Measurements from ENCODE around the gene AFMID. TPM values are rescaled to one million over a fixed set of nuclear protein-coding genes. Genes with fewer than 3 reads are reported as not detected.

Gene AFMID
- total and polyA plus RNA-seq, 9 of the 15 experiments (the other 6 are each of a cell fraction or from before 2014, with no cell fraction given): 62.1 to 188 (median 74.4) TPM

GRCh38 chr17:78184351-78184750, 2.8 kb upstream of the AFMID start:
- in situ Hi-C loops (cut with MboI): no loop called here
- Histone ChIP-seq H3K9me1 (ENCODE audit: control insufficient read depth, insufficient read depth, low read length) (no peaks in the 10 kb centered on the region), H4K20me1 (replicated peaks; ENCODE audit: control insufficient read depth, insufficient read depth, low read length) (peaks cover 14% of the 10 kb centered on the region), H3K36me3 (ENCODE audit: control insufficient read depth, insufficient read depth, low read length) (peaks cover 69% of the 10 kb centered on the region; the same call in 2 of the 3 replicates), H3K4me3 (no peak overlapping the region), H3K9me3 (replicated peaks; ENCODE audit: control insufficient read depth, insufficient read depth, low read depth, low read length) (no peaks in the 10 kb centered on the region), H3K27ac (ENCODE audit: extremely low read depth, low read depth, low read length) (no peak overlapping the region), H2AFZ (ENCODE audit: low read depth, low read length) (no peak overlapping the region), H3K4me1 (replicated peaks in 1 of 2; ENCODE audit: control insufficient read depth in 2 of 2, insufficient read depth in 2 of 2, low read length in 2 of 2) (peaks cover 22 to 38% of the 10 kb centered on the region in 2 experiments), H3K79me2 (ENCODE audit: control insufficient read depth, insufficient read depth, low read length) (peaks cover 68% of the 10 kb centered on the region), H3K27me3 (ENCODE audit: control insufficient read depth in 2 of 2, insufficient read depth in 2 of 2, low read length in 2 of 2) (no peaks in the 10 kb centered on the region), H3K9ac (ENCODE audit: insufficient read depth in 1 of 2, low read depth in 2 of 2, low read length in 2 of 2) (peak overlapping the region in 1 of 2 experiments; percentile 99; a peak in 2 of 4 replicates), H3K4me2 (ENCODE audit: insufficient read depth, low read length) (peak overlapping the region; percentile 6; the same call in 1 of the 2 replicates)
- no peak for FAIRE-seq
- WGBS (ENCODE audit: insufficient coverage, low coverage, missing lambda C conversion rate): 88% methylated on average over 10 of the region's 10 CpGs
- ChIA-PET CTCF (ENCODE audit: low intra/inter-chr PET ratio) (no interaction called here), POLR2A (interaction anchor here (0.6 to 2.3 kb wide), 9 partner anchors 9 to 392 kb away, joined by 3 to 14 read pairs (median 4); no protein-coding TSS in a partner anchor)
- intact Hi-C loops (cut with micrococcal nuclease): no loop called here
- BruUV-seq (replicated peaks): no TSS peak
- no peak for DNase-seq (ENCODE audit: extremely low read depth in 1 of 4, low spot score in 3 of 4)
- TF ChIP-seq POLR3G (IDR thresholded peaks at IDR 0.05; ENCODE audit: extremely low read depth, insufficient read length, insufficient replicate concordance) (no peak), RBFOX2 (IDR thresholded peaks at IDR 0.05; ENCODE audit: low read depth, low read length) (peak; percentile 53; the same call in 1 of the 2 replicates)
- no peak for ATAC-seq

- H3K4me2 ChIP-seq (ENCODE audit: insufficient read depth, low read length): peak overlapping the region; percentile 99
- ATAC-seq (no peak), DNase-seq (ENCODE audit: extremely low read depth in 1 of 4, low spot score in 3 of 4) (no peak), FAIRE-seq (no peak)
- TF ChIP-seq TBL1XR1 (IDR thresholded peaks at IDR 0.05; ENCODE audit: low read length in 2 of 2) (no peak), RBFOX2 (IDR thresholded peaks at IDR 0.05; ENCODE audit: low read depth, low read length) (peak; percentile 36; the same call in 1 of the 2 replicates)
- H3K27me3 ChIP-seq (ENCODE audit: control insufficient read depth in 2 of 2, insufficient read depth in 2 of 2, low read length in 2 of 2): no peaks in the 10 kb centered on the region
- H3K4me1 ChIP-seq (replicated peaks in 1 of 2; ENCODE audit: control insufficient read depth in 2 of 2, insufficient read depth in 2 of 2, low read length in 2 of 2): peaks cover 22 to 42% of the 10 kb centered on the region in 2 experiments
- H3K9me3 ChIP-seq (replicated peaks; ENCODE audit: control insufficient read depth, insufficient read depth, low read depth, low read length): no peaks in the 10 kb centered on the region
- BruUV-seq (replicated peaks): no TSS peak
- intact Hi-C loops (cut with micrococcal nuclease) (loop anchor here (5.0 kb wide), 2 partner anchors 48 to 98 kb away; no protein-coding TSS in a partner anchor), in situ Hi-C loops (cut with MboI) (no loop called here)
- no peak overlapping the region for H3K27ac ChIP-seq (ENCODE audit: extremely low read depth, low read depth, low read length)
- H3K9ac ChIP-seq (ENCODE audit: insufficient read depth in 1 of 2, low read depth in 2 of 2, low read length in 2 of 2): peak overlapping the region in 1 of 2 experiments; percentile 99; a peak in 2 of 4 replicates
- H3K79me2 ChIP-seq (ENCODE audit: control insufficient read depth, insufficient read depth, low read length): peaks cover 73% of the 10 kb centered on the region
- WGBS (ENCODE audit: insufficient coverage, low coverage, missing lambda C conversion rate): 94% methylated on average over 9 of the region's 9 CpGs
- H3K36me3 ChIP-seq (ENCODE audit: control insufficient read depth, insufficient read depth, low read length): peaks cover 67% of the 10 kb centered on the region; the same call in 2 of the 3 replicates
- no peak overlapping the region for H3K4me3 ChIP-seq
- no peak overlapping the region for H2AFZ ChIP-seq (ENCODE audit: low read depth, low read length)
- peaks cover 14% of the 10 kb centered on the region for H4K20me1 ChIP-seq (replicated peaks; ENCODE audit: control insufficient read depth, insufficient read depth, low read length)
- H3K9me1 ChIP-seq (ENCODE audit: control insufficient read depth, insufficient read depth, low read length): no peaks in the 10 kb centered on the region
- POLR2A ChIA-PET: interaction anchor here (0.6 to 2.3 kb wide), 5 partner anchors 9 to 310 kb away, joined by 3 to 14 read pairs (median 6); no protein-coding TSS in a partner anchor
- CTCF ChIA-PET (ENCODE audit: low intra/inter-chr PET ratio): no interaction called here
Measured at GRCh38 chr17:78184868-78185267, 2.3 kb upstream of the AFMID start.
